ENCODE measurements around the gene ODF2L.

DNA sequence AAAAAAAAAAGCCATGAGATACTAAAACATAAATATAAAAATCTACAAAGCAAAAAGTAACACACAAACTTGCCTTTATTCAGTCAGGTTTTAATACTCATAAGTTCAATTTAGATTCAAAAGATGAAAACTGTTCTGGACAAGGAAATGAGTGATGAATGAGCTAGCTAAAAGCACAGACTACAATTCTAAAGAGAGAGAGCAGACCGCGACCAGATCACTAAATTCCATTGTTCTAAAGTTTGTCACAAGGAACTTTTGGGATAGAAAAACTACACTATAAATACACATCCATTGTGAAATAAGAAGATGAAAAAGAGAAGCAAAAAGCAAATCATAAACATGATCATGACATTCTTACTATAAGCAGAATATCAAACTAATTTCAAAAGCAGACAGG is 1.7 kb downstream of the ODF2L start:
- TF ChIP-seq, protein P1, sequence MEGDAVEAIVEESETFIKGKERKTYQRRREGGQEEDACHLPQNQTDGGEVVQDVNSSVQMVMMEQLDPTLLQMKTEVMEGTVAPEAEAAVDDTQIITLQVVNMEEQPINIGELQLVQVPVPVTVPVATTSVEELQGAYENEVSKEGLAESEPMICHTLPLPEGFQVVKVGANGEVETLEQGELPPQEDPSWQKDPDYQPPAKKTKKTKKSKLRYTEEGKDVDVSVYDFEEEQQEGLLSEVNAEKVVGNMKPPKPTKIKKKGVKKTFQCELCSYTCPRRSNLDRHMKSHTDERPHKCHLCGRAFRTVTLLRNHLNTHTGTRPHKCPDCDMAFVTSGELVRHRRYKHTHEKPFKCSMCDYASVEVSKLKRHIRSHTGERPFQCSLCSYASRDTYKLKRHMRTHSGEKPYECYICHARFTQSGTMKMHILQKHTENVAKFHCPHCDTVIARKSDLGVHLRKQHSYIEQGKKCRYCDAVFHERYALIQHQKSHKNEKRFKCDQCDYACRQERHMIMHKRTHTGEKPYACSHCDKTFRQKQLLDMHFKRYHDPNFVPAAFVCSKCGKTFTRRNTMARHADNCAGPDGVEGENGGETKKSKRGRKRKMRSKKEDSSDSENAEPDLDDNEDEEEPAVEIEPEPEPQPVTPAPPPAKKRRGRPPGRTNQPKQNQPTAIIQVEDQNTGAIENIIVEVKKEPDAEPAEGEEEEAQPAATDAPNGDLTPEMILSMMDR (IDR thresholded peaks at IDR 0.05): no peak
- no peak for TF ChIP-seq ZFX (IDR thresholded peaks at IDR 0.05; ENCODE audit: borderline replicate concordance)
